T-helper 17 cell (primary cell): Measurements from ENCODE around the gene CLMN. TPM values are rescaled to one million over a fixed set of nuclear protein-coding genes. Genes with fewer than 3 reads are reported as not detected.
A peak's percentile ranks its signal among the peaks of the same experiment; 100 is the strongest.

Experiments used
- ATAC-seq: fragments of 150-1000 bp; cut with Tn5 transposase; 2 replicates; pipeline ENCODE4 v1.10.0; 2021; ENCODE audit warnings: mild to moderate bottlenecking, moderate library complexity
- DNase-seq, 3 donors: peaks; one replicate each; pipeline versions ENCODE4 v3.0.0 to v3.0.0-alpha.2; 2020 to 2021
- H3K9me3 ChIP-seq: one replicate; pipeline ENCODE4 v1.7.0; 2013; ENCODE audit warnings: low read length, mild to moderate bottlenecking; ENCODE audit not compliant: control insufficient read depth, poor library complexity, severe bottlenecking
- H3K27ac Mint-ChIP-seq: one replicate; pipeline ENCODE4 v1.8.0; 2022; ENCODE audit warnings: mild to moderate bottlenecking, moderate library complexity, mixed read lengths
- H3K27me3 Mint-ChIP-seq: one replicate; pipeline ENCODE4 v1.8.0; 2022; ENCODE audit warnings: mixed read lengths
- H3K36me3 Mint-ChIP-seq: one replicate; pipeline ENCODE4 v1.8.0; 2022; ENCODE audit warnings: low read depth, mixed read lengths
- H3K4me1 Mint-ChIP-seq: one replicate; pipeline ENCODE4 v1.8.0; 2022; ENCODE audit warnings: mild to moderate bottlenecking, mixed read lengths
- H3K4me3 Mint-ChIP-seq: one replicate; pipeline ENCODE4 v1.8.0; 2022; ENCODE audit warnings: mild to moderate bottlenecking, moderate library complexity, mixed read lengths
- total RNA-seq, 4 donors: library from RNA in 2 of 4; stranded (reverse) in 2 of 4; gene quantifications; one replicate each; pipeline ENCODE4 v1.2.3 and lab custom pipeline; 2022 to 2026

The CLMN gene
- total RNA-seq, 2 donors from 2014 or later = 0.26 to 1.3 TPM

- H3K36me3 Mint-ChIP-seq = peaks cover 6% of the 10 kb centered on the region
- H3K27ac Mint-ChIP-seq = no peak overlapping the region
- no peak for ATAC-seq
- no peak for DNase-seq
- peaks cover 2% of the 10 kb centered on the region for H3K4me1 Mint-ChIP-seq
- no peak overlapping the region for H3K4me3 Mint-ChIP-seq
- H3K9me3 ChIP-seq = no peaks in the 10 kb centered on the region
- peaks cover 47% of the 10 kb centered on the region for H3K27me3 Mint-ChIP-seq
Measured at GRCh38 chr14:95336192-95336760, 16.6 kb upstream of the CLMN start.

GRCh38 chr14:95335071-95335470 lies 15.4 kb upstream of the CLMN start:
- ATAC-seq = no peak
- DNase-seq = no peak
- H3K36me3 Mint-ChIP-seq = peaks cover 6% of the 10 kb centered on the region
- no peak overlapping the region for H3K4me3 Mint-ChIP-seq
- peaks cover 36% of the 10 kb centered on the region for H3K27me3 Mint-ChIP-seq
- H3K4me1 Mint-ChIP-seq = peaks cover 2% of the 10 kb centered on the region
- no peaks in the 10 kb centered on the region for H3K9me3 ChIP-seq
- H3K27ac Mint-ChIP-seq = peak overlapping the region; percentile 44

GRCh38 chr14:95334044-95334443 lies 14.3 kb upstream of the CLMN start:
- ATAC-seq (no peak), DNase-seq (no peak)
- Mint-ChIP-seq H3K36me3 (peaks cover 6% of the 10 kb centered on the region), H3K27me3 (peaks cover 38% of the 10 kb centered on the region), H3K4me1 (peaks cover 2% of the 10 kb centered on the region), H3K27ac (no peak overlapping the region), H3K4me3 (no peak overlapping the region)
- no peaks in the 10 kb centered on the region for H3K9me3 ChIP-seq

- H3K9me3 ChIP-seq = no peaks in the 10 kb centered on the region
- Mint-ChIP-seq H3K36me3 (peaks cover 4% of the 10 kb centered on the region), H3K27me3 (peaks cover 40% of the 10 kb centered on the region), H3K27ac (no peak overlapping the region), H3K4me3 (no peak overlapping the region), H3K4me1 (peaks cover 2% of the 10 kb centered on the region)
- DNase-seq (no peak), ATAC-seq (no peak)
Measured at GRCh38 chr14:95332641-95333040, 12.9 kb upstream of the CLMN start.

- Mint-ChIP-seq H3K4me1 (peaks cover 2% of the 10 kb centered on the region), H3K27ac (no peak overlapping the region), H3K4me3 (no peak overlapping the region), H3K27me3 (peaks cover 37% of the 10 kb centered on the region), H3K36me3 (peaks cover 4% of the 10 kb centered on the region)
- no peaks in the 10 kb centered on the region for H3K9me3 ChIP-seq
- DNase-seq (no peak), ATAC-seq (no peak)
Measured at GRCh38 chr14:95331708-95332408, 12.2 kb upstream of the CLMN start.

- H3K4me3 Mint-ChIP-seq = no peak overlapping the region
- ATAC-seq (no peak), DNase-seq (no peak)
- peaks cover 2% of the 10 kb centered on the region for H3K36me3 Mint-ChIP-seq
- no peaks in the 10 kb centered on the region for H3K9me3 ChIP-seq
- H3K27ac Mint-ChIP-seq = no peak overlapping the region
- H3K27me3 Mint-ChIP-seq = peaks cover 27% of the 10 kb centered on the region
- H3K4me1 Mint-ChIP-seq = peaks cover 2% of the 10 kb centered on the region
Measured at GRCh38 chr14:95330591-95331370, 11.1 kb upstream of the CLMN start.

- Mint-ChIP-seq H3K36me3 (peaks cover 2% of the 10 kb centered on the region), H3K27me3 (peaks cover 32% of the 10 kb centered on the region), H3K27ac (no peak overlapping the region), H3K4me3 (no peak overlapping the region), H3K4me1 (peaks cover 2% of the 10 kb centered on the region)
- DNase-seq (no peak), ATAC-seq (no peak)
- H3K9me3 ChIP-seq = no peaks in the 10 kb centered on the region
Measured at GRCh38 chr14:95329941-95330340, 10.2 kb upstream of the CLMN start.

- ATAC-seq (no peak), DNase-seq (no peak)
- H3K27ac Mint-ChIP-seq = no peak overlapping the region
- H3K4me1 Mint-ChIP-seq = peaks cover 2% of the 10 kb centered on the region
- H3K36me3 Mint-ChIP-seq = peaks cover 2% of the 10 kb centered on the region
- H3K4me3 Mint-ChIP-seq = no peak overlapping the region
- H3K27me3 Mint-ChIP-seq = peaks cover 32% of the 10 kb centered on the region
- H3K9me3 ChIP-seq = no peaks in the 10 kb centered on the region
Measured at GRCh38 chr14:95328729-95329503, 9.2 kb upstream of the CLMN start.

GRCh38 chr14:95327558-95328374 lies 8.1 kb upstream of the CLMN start:
- DNase-seq = no peak
- H3K9me3 ChIP-seq = no peaks in the 10 kb centered on the region
- Mint-ChIP-seq H3K27me3 (peaks cover 37% of the 10 kb centered on the region), H3K4me3 (peak overlapping the region; percentile 52), H3K27ac (no peak overlapping the region), H3K4me1 (peaks cover 2% of the 10 kb centered on the region), H3K36me3 (peaks cover 2% of the 10 kb centered on the region)
- peak; percentile 59 for ATAC-seq

GRCh38 chr14:95326987-95327386 lies 7.3 kb upstream of the CLMN start:
- Mint-ChIP-seq H3K36me3 (peaks cover 2% of the 10 kb centered on the region), H3K4me3 (no peak overlapping the region), H3K27me3 (peaks cover 43% of the 10 kb centered on the region), H3K27ac (no peak overlapping the region), H3K4me1 (peaks cover 3% of the 10 kb centered on the region)
- no peaks in the 10 kb centered on the region for H3K9me3 ChIP-seq
- no peak for DNase-seq
- no peak for ATAC-seq

- Mint-ChIP-seq H3K4me3 (no peak overlapping the region), H3K27me3 (peaks cover 36% of the 10 kb centered on the region), H3K27ac (no peak overlapping the region), H3K36me3 (peaks cover 2% of the 10 kb centered on the region), H3K4me1 (peaks cover 7% of the 10 kb centered on the region)
- no peak for ATAC-seq
- no peak for DNase-seq
- H3K9me3 ChIP-seq = no peaks in the 10 kb centered on the region
Measured at GRCh38 chr14:95323917-95324316, 4.2 kb upstream of the CLMN start.

- Mint-ChIP-seq H3K27me3 (peaks cover 32% of the 10 kb centered on the region), H3K4me3 (no peak overlapping the region), H3K36me3 (no peaks in the 10 kb centered on the region), H3K4me1 (peaks cover 9% of the 10 kb centered on the region), H3K27ac (no peak overlapping the region)
- DNase-seq (no peak), ATAC-seq (no peak)
- no peaks in the 10 kb centered on the region for H3K9me3 ChIP-seq
Measured at GRCh38 chr14:95323361-95323760, 3.7 kb upstream of the CLMN start.
